Ascending aorta (tissue), 2 donors: ENCODE results near the gene TMEM131L. TPM values are rescaled to one million over a fixed set of nuclear protein-coding genes. Genes with fewer than 3 reads are reported as not detected.
"Not testable (repeated sequence)": the region's sequence is repeated elsewhere in the genome, so short reads cannot be mapped to it uniquely, and the experiment has no call there.

Source experiments
- DNase-seq, 2 donors: peaks; one replicate each; pipeline ENCODE4 v3.0.0-alpha.2; 2019; ENCODE audit warnings: low spot score in 2 of 2
- H3K27ac ChIP-seq, 2 donors: fragments of 200-600 bp; sonication (generic); one replicate each; pipeline ENCODE4 v1.5.1; 2016 to 2017; ENCODE audit warnings: mild to moderate bottlenecking in 1 of 2
- H3K27me3 ChIP-seq: fragments of 200-600 bp; sonication (generic); one replicate; pipeline ENCODE4 v1.5.1; 2017
- H3K36me3 ChIP-seq, 2 donors: fragments of 200-600 bp; sonication (generic); one replicate each; pipeline ENCODE4 v1.5.1; 2016
- H3K4me1 ChIP-seq, 2 donors: fragments of 200-600 bp; sonication (generic); one replicate each; pipeline ENCODE4 v1.5.1; 2016 to 2017; ENCODE audit warnings: mild to moderate bottlenecking in 1 of 2
- H3K4me3 ChIP-seq, 2 donors: fragments of 200-600 bp; sonication (generic); one replicate each; pipeline ENCODE4 v1.5.1; 2016 to 2017; ENCODE audit warnings: mild to moderate bottlenecking in 1 of 2
- H3K9me3 ChIP-seq, 2 donors: fragments of 200-600 bp; sonication (generic); one replicate each; pipeline ENCODE4 v1.5.1; 2016
- intact Hi-C: fragments of 100-400 bp; cut with DNase I; formaldehyde crosslinking; loops from one replicate; pipeline ENCODE4 v1.15.1; 2023
- total RNA-seq: library from RNA; depleted of rRNA; stranded (reverse); fragments of >200 nt; gene quantifications from one replicate; pipeline ENCODE4 v1.1.0, GENCODE V29; 2016
- TF ChIP-seq, protein P1 (sequence below), 3 experiments: fragments of 200-600 bp in 2 of 3; fragments of 450-650 bp in 1 of 3; sonication (generic) in 2 of 3; IDR thresholded peaks; one replicate each; pipeline ENCODE4 v1.5.1; 2016 to 2019; ENCODE audit warnings: antibody characterized with exemption in 3 of 3, mild to moderate bottlenecking in 1 of 3, moderate library complexity in 1 of 3

TMEM131L gene
- total RNA-seq, 1 donor from 2014 or later, result 6.9 TPM

DNA sequence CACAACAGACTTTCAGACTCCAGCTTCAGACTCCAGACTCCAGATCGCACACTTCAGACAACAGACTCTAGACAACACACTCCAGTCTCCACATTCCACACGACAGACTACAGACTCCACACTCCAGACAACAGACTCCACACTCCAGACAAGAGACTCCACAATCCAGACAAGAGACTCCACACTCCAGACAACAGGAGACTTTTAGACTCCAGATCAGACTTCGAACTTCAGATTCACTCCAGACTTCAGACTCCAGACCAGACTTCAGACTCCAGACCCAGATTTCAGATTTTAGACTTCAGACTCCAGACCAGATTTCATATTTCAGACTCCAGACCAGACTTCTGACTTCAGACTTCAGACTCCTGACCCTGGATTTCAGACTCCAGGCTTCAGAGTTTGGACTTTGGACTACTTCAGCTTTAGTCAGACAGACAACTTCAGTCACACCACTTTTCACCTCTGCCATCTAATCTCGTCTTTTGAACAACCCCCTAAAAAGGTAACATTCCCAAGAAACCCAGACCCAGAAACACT lies 188.9 kb downstream of the TMEM131L start:
- TF ChIP-seq, protein P1, sequence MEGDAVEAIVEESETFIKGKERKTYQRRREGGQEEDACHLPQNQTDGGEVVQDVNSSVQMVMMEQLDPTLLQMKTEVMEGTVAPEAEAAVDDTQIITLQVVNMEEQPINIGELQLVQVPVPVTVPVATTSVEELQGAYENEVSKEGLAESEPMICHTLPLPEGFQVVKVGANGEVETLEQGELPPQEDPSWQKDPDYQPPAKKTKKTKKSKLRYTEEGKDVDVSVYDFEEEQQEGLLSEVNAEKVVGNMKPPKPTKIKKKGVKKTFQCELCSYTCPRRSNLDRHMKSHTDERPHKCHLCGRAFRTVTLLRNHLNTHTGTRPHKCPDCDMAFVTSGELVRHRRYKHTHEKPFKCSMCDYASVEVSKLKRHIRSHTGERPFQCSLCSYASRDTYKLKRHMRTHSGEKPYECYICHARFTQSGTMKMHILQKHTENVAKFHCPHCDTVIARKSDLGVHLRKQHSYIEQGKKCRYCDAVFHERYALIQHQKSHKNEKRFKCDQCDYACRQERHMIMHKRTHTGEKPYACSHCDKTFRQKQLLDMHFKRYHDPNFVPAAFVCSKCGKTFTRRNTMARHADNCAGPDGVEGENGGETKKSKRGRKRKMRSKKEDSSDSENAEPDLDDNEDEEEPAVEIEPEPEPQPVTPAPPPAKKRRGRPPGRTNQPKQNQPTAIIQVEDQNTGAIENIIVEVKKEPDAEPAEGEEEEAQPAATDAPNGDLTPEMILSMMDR (IDR thresholded peaks at IDR 0.05), result no peak
- H3K36me3 ChIP-seq, result no peaks in the 10 kb centered on the region
- peaks cover 6 to 24% of the 10 kb centered on the region in 2 donors for H3K4me1 ChIP-seq
- no peak for DNase-seq
- peak overlapping the region; percentile 53 to 79 for H3K27ac ChIP-seq
- no peaks in the 10 kb centered on the region for H3K9me3 ChIP-seq
- intact Hi-C loops, result loop anchor here (10.0 kb wide), 1 partner anchor 870 kb away; no protein-coding TSS in a partner anchor
- no peak overlapping the region for H3K4me3 ChIP-seq
- H3K27me3 ChIP-seq, result no peaks in the 10 kb centered on the region

DNA sequence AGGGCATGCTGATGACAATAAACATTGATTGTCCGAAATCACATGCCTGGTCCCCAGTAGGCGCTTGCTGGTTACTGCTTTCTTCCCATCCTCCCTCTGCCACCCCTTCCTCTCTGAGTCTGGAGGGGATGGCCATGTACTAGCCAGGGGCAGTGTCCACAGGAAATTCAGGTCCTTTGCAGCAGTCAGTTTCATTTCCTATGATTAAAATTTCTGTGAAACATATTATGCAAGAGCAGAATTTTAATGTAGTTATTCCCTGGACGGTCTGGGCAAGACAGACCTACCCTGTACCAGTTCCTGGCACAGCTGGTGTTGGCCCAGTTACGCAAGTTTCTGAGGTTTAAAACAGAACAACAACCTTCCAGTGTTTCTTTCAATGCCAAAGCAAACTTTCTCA lies 189.8 kb downstream of the TMEM131L start:
- Histone ChIP-seq H3K36me3 (no peaks in the 10 kb centered on the region), H3K9me3 (no peaks in the 10 kb centered on the region), H3K27ac (peak overlapping the region; percentile 53 to 79), H3K4me3 (no peak overlapping the region), H3K27me3 (no peaks in the 10 kb centered on the region), H3K4me1 (peaks cover 8 to 30% of the 10 kb centered on the region in 2 donors)
- DNase-seq, result peak; percentile 52 to 91
- intact Hi-C loops, result loop anchor here (1.0 to 10.0 kb wide), 2 partner anchors 21 to 871 kb away; no protein-coding TSS in a partner anchor
- TF ChIP-seq, protein P1 (IDR thresholded peaks at IDR 0.05), result no peak

DNA sequence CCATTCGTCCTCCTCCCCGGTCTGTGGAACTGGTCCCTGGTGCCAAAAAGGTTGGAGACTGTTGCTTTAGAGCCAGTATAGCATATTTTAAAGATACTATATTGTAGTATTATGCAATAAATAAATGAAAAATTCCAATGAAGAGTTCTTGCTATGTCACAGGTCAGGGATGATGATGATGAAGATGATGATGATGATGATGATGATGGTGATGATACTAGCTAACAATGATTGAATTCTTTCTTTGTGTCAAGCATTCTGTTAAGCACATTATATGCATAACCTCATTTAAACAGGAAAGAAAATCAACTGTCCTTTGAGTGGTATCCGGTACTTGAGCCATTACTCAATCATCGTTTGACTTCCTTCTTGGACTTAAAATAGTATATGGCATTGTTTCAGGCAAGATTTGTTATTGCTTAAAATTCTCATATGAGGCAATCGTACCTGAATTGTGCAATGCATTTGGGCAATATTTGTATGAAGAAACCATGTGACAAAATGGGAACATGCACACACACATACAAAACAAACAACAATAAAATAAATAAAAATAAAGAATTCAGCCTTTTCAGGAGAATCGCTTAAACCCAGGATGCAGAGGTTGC lies 195.2 kb downstream of the TMEM131L start:
- H3K36me3 ChIP-seq, result no peaks in the 10 kb centered on the region
- no peak overlapping the region for H3K4me3 ChIP-seq
- TF ChIP-seq, protein P1 (IDR thresholded peaks at IDR 0.05), result no peak
- peak overlapping the region; percentile 48 to 62 for H3K27ac ChIP-seq
- peaks cover 13 to 31% of the 10 kb centered on the region in 2 donors for H3K4me1 ChIP-seq
- peaks cover 0 to 4% of the 10 kb centered on the region in 2 donors for H3K9me3 ChIP-seq
- no peaks in the 10 kb centered on the region for H3K27me3 ChIP-seq
- no peak for DNase-seq
- intact Hi-C loops, result no loop called here

DNA sequence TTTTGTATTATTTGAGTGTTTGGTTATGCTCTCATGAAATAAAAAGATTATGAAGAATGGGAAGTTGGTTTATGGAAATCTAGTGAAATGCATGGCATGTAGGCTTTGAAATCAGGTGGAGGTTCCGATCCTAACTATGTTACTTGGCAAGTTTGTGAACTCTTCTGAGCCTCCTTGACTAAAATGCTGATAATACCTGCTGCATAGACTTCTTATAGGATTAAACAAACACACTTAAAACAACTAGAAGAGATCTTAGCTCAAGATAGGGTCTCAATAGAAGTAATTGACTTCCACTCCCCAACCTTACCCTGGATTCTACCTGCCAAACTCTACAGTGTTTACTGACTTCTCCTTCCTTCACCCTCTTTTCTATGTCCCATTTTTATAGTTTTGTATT lies 195.7 kb downstream of the TMEM131L start:
- no peak for DNase-seq
- H3K9me3 ChIP-seq, result peaks cover 0 to 4% of the 10 kb centered on the region in 2 donors
- H3K4me3 ChIP-seq, result no peak overlapping the region
- TF ChIP-seq, protein P1 (IDR thresholded peaks at IDR 0.05), result no peak
- H3K4me1 ChIP-seq, result peaks cover 10 to 25% of the 10 kb centered on the region in 2 donors
- H3K27me3 ChIP-seq, result no peaks in the 10 kb centered on the region
- peak overlapping the region; percentile 48 to 62 for H3K27ac ChIP-seq
- intact Hi-C loops, result no loop called here
- H3K36me3 ChIP-seq, result no peaks in the 10 kb centered on the region

DNA sequence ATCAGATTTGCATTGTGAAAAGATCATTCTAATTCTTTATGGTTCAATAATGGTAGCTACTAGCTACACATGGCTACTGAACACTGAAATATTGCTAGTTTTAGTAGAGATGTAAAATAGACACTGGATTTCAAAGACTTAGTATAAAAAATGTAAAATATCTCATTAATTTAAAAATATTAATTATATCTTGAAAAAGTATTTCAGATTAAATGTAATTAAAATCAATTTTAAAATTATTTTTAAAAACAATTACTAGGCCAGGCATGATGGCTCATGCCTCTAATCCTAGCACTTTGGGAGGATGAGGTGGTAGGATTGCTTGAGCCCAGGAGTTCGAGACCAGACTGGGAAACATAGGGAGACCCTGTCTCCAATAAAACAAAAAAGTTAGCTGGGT lies 197.5 kb downstream of the TMEM131L start:
- no peak overlapping the region for H3K4me3 ChIP-seq
- DNase-seq, result no peak

DNA sequence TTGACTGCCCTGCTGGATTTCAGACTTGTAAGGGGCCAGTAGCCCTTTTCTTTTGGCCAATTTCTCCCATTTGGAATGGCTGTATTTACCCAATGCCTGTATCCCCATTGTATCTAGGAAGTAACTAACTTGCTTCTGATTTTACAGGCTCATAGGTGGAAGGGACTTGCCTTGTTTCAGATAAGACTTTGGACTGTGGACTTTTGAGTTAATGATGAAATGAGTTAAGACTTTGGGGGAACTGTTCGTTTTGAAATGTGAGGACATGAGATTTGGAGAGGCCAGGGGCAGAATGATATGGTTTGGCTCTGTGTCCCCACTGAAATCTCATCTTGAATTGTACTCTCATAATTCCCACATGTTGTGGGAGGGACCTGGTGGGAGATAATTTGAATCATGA lies 200.3 kb downstream of the TMEM131L start:
- H3K4me1 ChIP-seq, H3K9me3 ChIP-seq, DNase-seq, H3K36me3 ChIP-seq, H3K27me3 ChIP-seq, H3K4me3 ChIP-seq, H3K27ac ChIP-seq, intact Hi-C loops: not testable (repeated sequence)

More for the DNA sequence above, 197.5 kb downstream of the TMEM131L start:
- H3K27me3 ChIP-seq, result no peaks in the 10 kb centered on the region
- H3K4me1 ChIP-seq, result peaks cover 10 to 19% of the 10 kb centered on the region in 2 donors
- H3K36me3 ChIP-seq, result no peaks in the 10 kb centered on the region
- peaks cover 0 to 4% of the 10 kb centered on the region in 2 donors for H3K9me3 ChIP-seq
- H3K27ac ChIP-seq, result no peak overlapping the region
- TF ChIP-seq, protein P1 (IDR thresholded peaks at IDR 0.05), result no peak
- intact Hi-C loops, result no loop called here
